K562 (cell line): Measurements from ENCODE around the gene NDUFV3. TPM values are rescaled to one million over a fixed set of nuclear protein-coding genes. Genes with fewer than 3 reads are reported as not detected.
"Not testable (repeated sequence)": the region's sequence is repeated elsewhere in the genome, so short reads cannot be mapped to it uniquely, and the experiment has no call there.

ENCODE experiments used
- ATAC-seq: fragments of 200-7000 bp; cut with Tn5 transposase; 3 replicates; pipeline ENCODE4 v1.9.1; 2020; ENCODE audit warnings: moderate library complexity
- BruUV-seq: library from RNA; stranded (reverse); fragments of 400-500 nt; replicated peaks from 2 replicates; lab custom pipeline; 2021; lab: Mats Ljungman, UMichigan
- CTCF ChIA-PET: fragments of 300-600 bp; formaldehyde crosslinking; extraction: SDS; loops from one replicate; lab custom pipeline; 2021; ENCODE audit warnings: low intra/inter-chr PET ratio; lab: Yijun Ruan, JAX
- POLR2A ChIA-PET: fragments of 300-600, 350-650 bp; sonication (Branson Sonifier 250); formaldehyde crosslinking; extraction: SDS; loops from one replicate; lab custom pipeline; 2021; ENCODE audit warnings: antibody characterized with exemption, inconsistent platforms; lab: Yijun Ruan, JAX
- DNase-seq, 4 experiments: peaks; one replicate each; pipeline versions ENCODE4 v3.0.0 to v3.0.0-alpha.2; 2011 to 2018; ENCODE audit warnings: low spot score in 3 of 4, mixed read lengths in 3 of 4; ENCODE audit errors: extremely low read depth in 1 of 4
- FAIRE-seq: peaks from 2 replicates; lab custom pipeline; 2011; peaks lifted over from hg19 to GRCh38; lab: Jason Lieb, UNC
- H2AFZ ChIP-seq: 2 replicates; pipeline ENCODE4 v1.6.0; 2011; ENCODE audit warnings: low read depth, low read length, control low read depth, inconsistent platforms
- H3K27ac ChIP-seq: fragments of 200-600 bp; 3 replicates; pipeline ENCODE4 v1.8.0; 2011; ENCODE audit warnings: low read depth, mild to moderate bottlenecking, control low read depth, inconsistent platforms, low read length, moderate library complexity, mixed read lengths; ENCODE audit errors: extremely low read depth
- H3K27me3 ChIP-seq, 2 experiments: fragments of 300-600 bp in 1 of 2; 2 replicates in 1 of 2; 3 replicates in 1 of 2; pipeline versions ENCODE4 v1.6.0 to v1.8.0; 2011; ENCODE audit warnings: inconsistent platforms in 2 of 2, low read length in 2 of 2, mild to moderate bottlenecking in 1 of 2, mixed read lengths in 1 of 2, moderate library complexity in 1 of 2; ENCODE audit not compliant: control insufficient read depth in 2 of 2, insufficient read depth in 2 of 2
- H3K36me3 ChIP-seq: fragments of 300-600 bp; 3 replicates; pipeline ENCODE4 v1.8.0; 2011; ENCODE audit warnings: mild to moderate bottlenecking, low read length, inconsistent platforms; ENCODE audit not compliant: control insufficient read depth, insufficient read depth
- H3K4me1 ChIP-seq, 2 experiments: fragments of 200-600 bp in 1 of 2; replicated peaks in 1 of 2; 2 replicates in 1 of 2; 3 replicates in 1 of 2; pipeline versions ENCODE4 v1.5.1 to v1.8.0; 2011; ENCODE audit warnings: inconsistent platforms in 2 of 2, low read length in 2 of 2, mild to moderate bottlenecking in 1 of 2, mixed read lengths in 1 of 2, moderate library complexity in 1 of 2; ENCODE audit not compliant: control insufficient read depth in 2 of 2, insufficient read depth in 2 of 2
- H3K4me2 ChIP-seq: 2 replicates; pipeline ENCODE4 v1.6.1; 2011; ENCODE audit warnings: low read length, control low read depth, inconsistent platforms, mixed read lengths; ENCODE audit not compliant: insufficient read depth
- H3K4me3 ChIP-seq: fragments of 200-600 bp; sonication (generic), shearing (Covaris generic); 2 replicates; pipeline ENCODE4 v1.5.1; 2016; ENCODE audit warnings: control low read depth, inconsistent platforms
- H3K79me2 ChIP-seq: fragments of 200-600 bp; 3 replicates; pipeline ENCODE4 v1.8.0; 2011; ENCODE audit warnings: low read length, inconsistent platforms; ENCODE audit not compliant: control insufficient read depth, insufficient read depth
- H3K9ac ChIP-seq, 2 experiments: 2 replicates each; pipeline versions ENCODE4 v1.6.0 to v1.6.1; 2011; ENCODE audit warnings: low read depth in 2 of 2, low read length in 2 of 2, control low read depth in 1 of 2, inconsistent platforms in 1 of 2, mild to moderate bottlenecking in 1 of 2, mixed read lengths in 1 of 2; ENCODE audit not compliant: insufficient read depth in 1 of 2
- H3K9me1 ChIP-seq: one replicate; pipeline ENCODE4 v1.6.0; 2011; ENCODE audit warnings: inconsistent platforms, mild to moderate bottlenecking, low read length, moderate library complexity; ENCODE audit not compliant: control insufficient read depth, insufficient read depth
- H3K9me3 ChIP-seq: replicated peaks from 2 replicates; pipeline ENCODE4 v1.5.1; 2011; ENCODE audit warnings: low read depth, low read length, inconsistent platforms; ENCODE audit not compliant: control insufficient read depth, insufficient read depth
- H4K20me1 ChIP-seq: replicated peaks from 2 replicates; pipeline ENCODE4 v1.6.1; 2011; ENCODE audit warnings: low read length, inconsistent platforms, mixed read lengths; ENCODE audit not compliant: control insufficient read depth, insufficient read depth
- CCNT2 ChIP-seq: IDR thresholded peaks from 2 replicates; pipeline ENCODE4 v1.6.1; 2011; ENCODE audit warnings: borderline replicate concordance, low read depth, mild to moderate bottlenecking, moderate library complexity, mixed read lengths, low read length; ENCODE audit not compliant: insufficient read length; ENCODE audit errors: extremely low read depth
- MYNN ChIP-seq, 2 experiments: sonication (generic); formaldehyde crosslinking in 1 of 2; IDR thresholded peaks; 2 replicates each; pipeline versions ENCODE4 v1.5.0 to v1.6.1; 2016 to 2020; ENCODE audit warnings: antibody characterized with exemption in 1 of 2, missing genetic modification reagents in 1 of 2
- POLR2G ChIP-seq: fragments of 200-400 bp; formaldehyde crosslinking; IDR thresholded peaks from 2 replicates; pipeline ENCODE4 v1.6.1; 2017; ENCODE audit warnings: low read depth, mild to moderate bottlenecking, antibody characterized with exemption, low read length, moderate library complexity
- STAT5A ChIP-seq: IDR thresholded peaks from 2 replicates; pipeline ENCODE4 v1.6.1; 2012; ENCODE audit warnings: low read length, inconsistent platforms, borderline replicate concordance
- WGBS: fragments of 100-300 bp; shearing (Covaris generic); methylation state at CpG from one replicate; pipeline ENCODE4 v1.1.6; 2016; ENCODE audit warnings: low coverage, mixed read lengths; ENCODE audit not compliant: insufficient coverage; ENCODE audit errors: missing lambda C conversion rate; 5-methylcytosine and 5-hydroxymethylcytosine counted together
- in situ Hi-C: fragments of 300-500 bp; cut with MboI; formaldehyde crosslinking; loops from 4 replicates; pipeline ENCODE4 v1.15.0; 2018; ENCODE audit warnings: inconsistent platforms, mixed read lengths
- intact Hi-C: fragments of 100-400 bp; cut with micrococcal nuclease; formaldehyde crosslinking; loops from 2 replicates; pipeline ENCODE4 v1.14.2; 2022
- polyA plus RNA-seq, 8 experiments: library from polyadenylated mRNA; depleted of rRNA in 4 of 8; stranded (reverse) in 5 of 8; unstranded in 3 of 8; fragments of >200 nt; fragmentation: Nextera tagmentation in 2 of 8; fragmentation: Illumina TruSeq in 1 of 8; extraction: Ambion mirVana in 2 of 8; extraction: Trizol in 1 of 8; gene quantifications; 2 replicates each; pipeline versions ENCODE4 v1.2.1 to v1.2.3, GENCODE V29; 2011 to 2014; ENCODE audit warnings: inconsistent platforms in 1 of 8, missing spikeins in 1 of 8
- total RNA-seq, 7 experiments: library from RNA; depleted of rRNA in 6 of 7; stranded (reverse); fragments of >200 nt in 6 of 7; fragmentation: Illumina TruSeq in 2 of 7; extraction: Trizol in 2 of 7; gene quantifications; 2 replicates each; pipeline versions ENCODE4 v1.2.1 to v1.2.3, GENCODE V29; 2011 to 2021; ENCODE audit warnings: low replicate concordance in 1 of 7

NDUFV3 gene
- total and polyA plus RNA-seq, 9 of the 15 experiments (the other 6 are each of a cell fraction or from before 2014, with no cell fraction given) = 19.1 to 87.8 (median 74.3) TPM

DNA sequence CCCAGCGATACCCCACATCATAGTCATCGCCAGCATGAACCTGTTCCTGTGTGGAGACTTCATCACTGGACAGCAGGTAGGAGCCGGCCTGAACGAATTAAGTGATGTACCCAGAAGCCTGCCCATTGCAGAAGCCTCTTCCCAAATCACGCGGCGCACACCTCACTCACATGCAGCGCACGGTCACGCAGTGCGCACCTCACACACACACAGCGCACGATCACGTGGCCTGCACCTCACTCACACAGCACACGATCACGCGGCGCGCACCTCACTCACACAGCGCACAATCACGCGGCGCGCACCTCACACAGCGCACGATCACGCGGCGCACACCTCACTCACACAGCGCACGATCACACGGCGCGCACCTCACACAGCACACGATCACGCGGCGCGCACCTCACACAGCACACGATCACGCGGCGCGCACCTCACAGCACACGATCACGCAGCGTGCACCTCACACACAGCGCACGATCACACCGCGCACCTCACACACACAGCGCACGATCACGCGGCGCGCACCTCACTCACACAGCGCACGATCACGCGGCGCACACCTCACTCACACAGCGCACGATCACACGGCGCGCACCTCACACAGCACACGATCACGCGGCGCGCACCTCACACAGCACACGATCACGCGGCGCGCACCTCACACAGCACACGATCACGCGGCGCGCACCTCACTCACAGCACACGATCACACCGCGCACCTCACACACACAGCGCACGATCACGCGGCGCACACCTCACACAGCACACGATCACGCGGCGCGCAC, 44.8 kb upstream of the NDUFV3 start:
- H3K9me3 ChIP-seq; POLR2A ChIA-PET; CTCF ChIA-PET; in situ Hi-C loops; BruUV-seq; intact Hi-C loops; H3K27me3 ChIP-seq; FAIRE-seq; DNase-seq; ATAC-seq; H2AFZ ChIP-seq; H3K4me2 ChIP-seq; H3K27ac ChIP-seq; H3K9ac ChIP-seq; H3K9me1 ChIP-seq; H3K4me3 ChIP-seq; TF ChIP-seq MYNN (CRISPR knock-in tag; IDR thresholded peaks at IDR 0.05): not testable (repeated sequence)
- H3K79me2 ChIP-seq = peaks cover 68% of the 10 kb centered on the region
- TF ChIP-seq STAT5A (peak; percentile 55; the same call in 1 of the 2 replicates), POLR2G (peak; percentile 64), MYNN (IDR thresholded peaks at IDR 0.05) (0 out of 2 replicates have a peak, but pooled peaks have one; percentile 7), CCNT2 (peak; percentile 21)
- H3K4me1 ChIP-seq = peaks cover 0 to 29% of the 10 kb centered on the region in 2 experiments; a peak in 1 of 5 replicates
- H4K20me1 ChIP-seq = peaks cover 20% of the 10 kb centered on the region; the same call in 1 of the 2 replicates
- H3K36me3 ChIP-seq = peaks cover 98% of the 10 kb centered on the region
- 96% methylated on average over 46 of the region's 95 CpGs for WGBS
